Measurements from ENCODE around the gene SOD3. TPM values are rescaled to one million over a fixed set of nuclear protein-coding genes. Genes with fewer than 3 reads are reported as not detected.

The SOD3 gene
- total and polyA plus RNA-seq, 7 donors: 3.2 to 164 (median 45.3) TPM

DNA sequence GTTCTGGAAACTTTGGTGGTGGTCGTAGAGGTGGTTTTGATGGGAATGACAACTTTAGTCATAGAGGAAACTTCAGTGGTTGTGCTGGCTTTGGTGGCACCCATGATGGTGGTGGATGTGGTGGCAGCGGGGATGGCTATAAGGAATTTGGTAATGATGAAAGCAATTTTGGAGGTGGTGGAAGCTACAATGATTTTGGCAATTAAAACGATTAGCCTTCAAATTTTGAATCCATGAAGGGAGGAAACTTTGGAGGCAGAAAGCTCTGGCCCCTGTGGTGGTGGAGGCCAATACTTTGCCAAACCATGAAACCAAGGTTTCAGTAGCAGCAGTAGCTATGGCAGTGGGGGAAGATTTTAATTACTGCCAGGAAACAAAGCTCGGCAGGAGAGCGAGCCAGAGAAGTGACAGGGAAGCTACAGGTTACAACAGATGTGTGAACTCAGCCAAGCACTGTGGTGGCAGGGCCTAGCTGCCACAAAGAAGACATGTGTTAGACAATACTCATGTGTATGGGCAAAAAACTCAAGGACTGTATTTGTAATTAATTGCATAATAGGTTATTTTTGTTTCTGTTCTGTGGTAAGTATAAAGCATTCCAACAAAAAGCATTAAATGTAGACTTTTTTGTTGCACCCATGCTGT is 23.2 kb upstream of the SOD3 start:
- intact Hi-C loops (cut with DNase I): no loop called here
- DNase-seq: no peak

DNA sequence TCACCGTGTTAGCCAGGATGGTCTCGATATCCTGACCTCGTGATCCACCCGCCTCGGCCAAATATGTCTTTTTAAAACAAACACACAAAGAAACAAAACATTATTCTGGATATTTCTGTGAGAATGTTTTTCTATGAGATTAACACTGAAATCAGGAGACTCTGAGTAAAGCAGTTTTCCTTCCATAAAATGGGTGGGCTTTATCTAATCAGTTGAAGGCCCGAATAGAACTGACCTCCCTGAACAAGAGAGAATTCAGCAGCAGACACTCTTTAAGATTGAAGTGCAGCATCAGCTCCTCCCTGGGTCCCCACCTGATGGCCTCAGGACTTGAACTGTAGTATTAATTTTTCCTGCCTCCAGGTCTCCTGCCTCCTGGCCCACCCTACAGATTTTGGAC is 22.4 kb upstream of the SOD3 start:
- intact Hi-C loops (cut with DNase I): no loop called here
- 96 to 99% methylated on average over 6 of the region's 6 CpGs for WGBS, 2 donors
- H3K9me3 ChIP-seq: no peaks in the 10 kb centered on the region
- no peak overlapping the region for H3K27ac ChIP-seq
- no peak for DNase-seq
- peaks cover 0 to 20% (median 13%) of the 10 kb centered on the region in 4 donors for H3K4me1 ChIP-seq
- TF ChIP-seq POLR2A (IDR thresholded peaks at IDR 0.05): no peak
- no peak for TF ChIP-seq EP300 (IDR thresholded peaks at IDR 0.05)
- TF ChIP-seq, protein P1, sequence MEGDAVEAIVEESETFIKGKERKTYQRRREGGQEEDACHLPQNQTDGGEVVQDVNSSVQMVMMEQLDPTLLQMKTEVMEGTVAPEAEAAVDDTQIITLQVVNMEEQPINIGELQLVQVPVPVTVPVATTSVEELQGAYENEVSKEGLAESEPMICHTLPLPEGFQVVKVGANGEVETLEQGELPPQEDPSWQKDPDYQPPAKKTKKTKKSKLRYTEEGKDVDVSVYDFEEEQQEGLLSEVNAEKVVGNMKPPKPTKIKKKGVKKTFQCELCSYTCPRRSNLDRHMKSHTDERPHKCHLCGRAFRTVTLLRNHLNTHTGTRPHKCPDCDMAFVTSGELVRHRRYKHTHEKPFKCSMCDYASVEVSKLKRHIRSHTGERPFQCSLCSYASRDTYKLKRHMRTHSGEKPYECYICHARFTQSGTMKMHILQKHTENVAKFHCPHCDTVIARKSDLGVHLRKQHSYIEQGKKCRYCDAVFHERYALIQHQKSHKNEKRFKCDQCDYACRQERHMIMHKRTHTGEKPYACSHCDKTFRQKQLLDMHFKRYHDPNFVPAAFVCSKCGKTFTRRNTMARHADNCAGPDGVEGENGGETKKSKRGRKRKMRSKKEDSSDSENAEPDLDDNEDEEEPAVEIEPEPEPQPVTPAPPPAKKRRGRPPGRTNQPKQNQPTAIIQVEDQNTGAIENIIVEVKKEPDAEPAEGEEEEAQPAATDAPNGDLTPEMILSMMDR (IDR thresholded peaks at IDR 0.05): no peak
- TF ChIP-seq POLR2AphosphoS5 (IDR thresholded peaks at IDR 0.05): no peak
- H3K36me3 ChIP-seq: no peaks in the 10 kb centered on the region
- no peaks in the 10 kb centered on the region for H3K27me3 ChIP-seq
- no peak overlapping the region for H3K4me3 ChIP-seq

More for the DNA sequence above, 23.2 kb upstream of the SOD3 start:
- TF ChIP-seq POLR2A (IDR thresholded peaks at IDR 0.05) (no peak), POLR2AphosphoS5 (IDR thresholded peaks at IDR 0.05) (no peak), EP300 (IDR thresholded peaks at IDR 0.05) (no peak)
- TF ChIP-seq, protein P1 (IDR thresholded peaks at IDR 0.05): no peak
- H3K9me3 ChIP-seq: no peaks in the 10 kb centered on the region
- H3K36me3 ChIP-seq: no peaks in the 10 kb centered on the region
- H3K27ac ChIP-seq: no peak overlapping the region
- no peaks in the 10 kb centered on the region for H3K27me3 ChIP-seq
- 90 to 91% methylated on average over 5 of the region's 5 CpGs for WGBS, 2 donors
- peaks cover 0 to 20% (median 11%) of the 10 kb centered on the region in 4 donors for H3K4me1 ChIP-seq
- no peak overlapping the region for H3K4me3 ChIP-seq

DNA sequence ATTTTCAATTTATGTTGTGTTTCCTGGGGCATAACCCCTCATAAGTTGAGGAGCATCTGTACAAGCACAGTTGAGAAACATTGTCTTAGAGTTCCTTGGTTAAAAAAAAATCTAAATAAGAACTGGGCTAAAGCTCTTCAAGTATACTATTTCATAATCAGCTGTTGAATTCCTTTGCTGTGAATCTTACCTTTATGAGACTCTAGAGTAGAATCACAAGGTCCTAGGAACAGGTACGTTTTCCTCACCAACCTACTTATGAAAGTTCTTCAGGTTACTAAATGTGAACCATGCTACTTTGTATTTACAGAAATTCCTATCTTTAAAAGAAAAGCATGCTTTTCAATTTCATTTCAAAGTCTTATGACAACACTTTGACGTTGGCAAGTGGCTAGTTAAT is 20.9 kb upstream of the SOD3 start:
- Histone ChIP-seq H3K4me1 (peaks cover 0 to 21% (median 14%) of the 10 kb centered on the region in 4 donors), H3K36me3 (no peaks in the 10 kb centered on the region), H3K4me3 (no peak overlapping the region), H3K27me3 (no peaks in the 10 kb centered on the region), H3K27ac (no peak overlapping the region), H3K9me3 (no peaks in the 10 kb centered on the region)
- WGBS, 2 donors: 42 to 43% methylated on average over 2 of the region's 2 CpGs
- TF ChIP-seq POLR2AphosphoS5 (IDR thresholded peaks at IDR 0.05) (no peak), EP300 (IDR thresholded peaks at IDR 0.05) (no peak), POLR2A (IDR thresholded peaks at IDR 0.05) (no peak)
- TF ChIP-seq, protein P1 (IDR thresholded peaks at IDR 0.05): no peak
- no peak for DNase-seq
- intact Hi-C loops (cut with DNase I): no loop called here

DNA sequence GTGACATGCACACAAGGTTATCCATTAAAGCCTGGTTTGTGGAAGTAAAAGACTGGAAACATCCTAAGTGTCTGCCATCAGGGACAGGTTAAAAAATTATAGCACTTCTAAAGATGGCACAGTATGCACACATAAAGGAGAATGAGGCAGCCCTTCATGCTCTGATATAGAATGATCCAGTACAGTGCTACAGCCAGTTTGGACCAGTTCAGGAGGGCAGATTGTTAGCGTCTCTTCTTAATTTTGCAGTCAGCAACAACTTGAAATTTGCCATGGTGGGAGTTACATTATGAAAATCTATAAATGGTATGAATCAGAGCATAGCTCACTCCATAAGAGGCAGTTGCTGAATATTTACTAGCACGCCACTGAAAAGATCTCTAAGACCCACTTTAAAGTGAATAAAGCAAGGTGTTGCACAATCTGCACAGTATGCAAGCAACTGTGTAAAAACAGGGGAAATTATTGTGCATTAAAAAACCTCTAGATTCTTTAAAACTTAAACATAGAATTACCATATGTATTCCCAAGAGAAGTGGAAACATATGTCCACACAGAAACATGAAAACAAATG is 20.3 kb upstream of the SOD3 start:
- 91 to 97% methylated on average over 2 of the region's 2 CpGs for WGBS, 2 donors
- DNase-seq: no peak
- no peaks in the 10 kb centered on the region for H3K36me3 ChIP-seq
- TF ChIP-seq, protein P1 (IDR thresholded peaks at IDR 0.05): no peak
- TF ChIP-seq EP300 (IDR thresholded peaks at IDR 0.05): no peak
- TF ChIP-seq POLR2AphosphoS5 (IDR thresholded peaks at IDR 0.05): no peak
- no peak for TF ChIP-seq POLR2A (IDR thresholded peaks at IDR 0.05)
- H3K27me3 ChIP-seq: no peaks in the 10 kb centered on the region
- no peaks in the 10 kb centered on the region for H3K9me3 ChIP-seq
- H3K27ac ChIP-seq: no peak overlapping the region
- H3K4me1 ChIP-seq: peaks cover 0 to 21% (median 12%) of the 10 kb centered on the region in 4 donors
- intact Hi-C loops (cut with DNase I): no loop called here
- no peak overlapping the region for H3K4me3 ChIP-seq

Data from sigmoid colon (tissue), 7 donors.